LNCAP (cell line): ENCODE data around the gene LYRM4.

Experiments
- CTCF ChIP-seq: fragments of 450-650 bp; IDR thresholded peaks from 2 replicates; pipeline ENCODE4 v1.5.1; 2017; ENCODE audit warnings: mild to moderate bottlenecking

Gene LYRM4

GRCh38 chr6:5111626-5112025 lies 149.1 kb downstream of the LYRM4 start:
- TF ChIP-seq CTCF = no peak

GRCh38 chr6:5110246-5110645 lies 150.5 kb downstream of the LYRM4 start:
- no peak for TF ChIP-seq CTCF

GRCh38 chr6:5109436-5109835 lies 151.3 kb downstream of the LYRM4 start:
- TF ChIP-seq CTCF = no peak

GRCh38 chr6:5108536-5109150 lies 152.1 kb downstream of the LYRM4 start:
- no peak for TF ChIP-seq CTCF

- TF ChIP-seq CTCF = no peak
These were observed 152.7 kb downstream of the LYRM4 start for GRCh38 chr6:5108068-5108467.

GRCh38 chr6:5107341-5107740 lies 153.4 kb downstream of the LYRM4 start:
- TF ChIP-seq CTCF = no peak

GRCh38 chr6:5105146-5105545 lies 155.6 kb downstream of the LYRM4 start:
- no peak for TF ChIP-seq CTCF

- TF ChIP-seq CTCF = no peak
These were observed 156.1 kb downstream of the LYRM4 start for GRCh38 chr6:5104667-5105066.
